Mammary epithelial cell (primary cell): ENCODE measurements around the gene LYPD5.

ENCODE experiments used
- EZH2 ChIP-seq: IDR thresholded peaks from 2 replicates; pipeline ENCODE4 v1.6.1; 2012; ENCODE audit warnings: low read length, inconsistent platforms, borderline replicate concordance
- TF ChIP-seq, protein P1 (sequence below), 2 donors: IDR thresholded peaks in 1 of 2; conservative IDR thresholded peaks in 1 of 2; 2 replicates each; pipeline ENCODE4 v1.5.1; 2011 to 2012; ENCODE audit warnings: inconsistent platforms in 2 of 2, low read length in 2 of 2, mild to moderate bottlenecking in 2 of 2, control low read depth in 1 of 2, low read depth in 1 of 2; ENCODE audit not compliant: insufficient read depth in 1 of 2; ENCODE audit errors: extremely low read depth in 1 of 2

DNA sequence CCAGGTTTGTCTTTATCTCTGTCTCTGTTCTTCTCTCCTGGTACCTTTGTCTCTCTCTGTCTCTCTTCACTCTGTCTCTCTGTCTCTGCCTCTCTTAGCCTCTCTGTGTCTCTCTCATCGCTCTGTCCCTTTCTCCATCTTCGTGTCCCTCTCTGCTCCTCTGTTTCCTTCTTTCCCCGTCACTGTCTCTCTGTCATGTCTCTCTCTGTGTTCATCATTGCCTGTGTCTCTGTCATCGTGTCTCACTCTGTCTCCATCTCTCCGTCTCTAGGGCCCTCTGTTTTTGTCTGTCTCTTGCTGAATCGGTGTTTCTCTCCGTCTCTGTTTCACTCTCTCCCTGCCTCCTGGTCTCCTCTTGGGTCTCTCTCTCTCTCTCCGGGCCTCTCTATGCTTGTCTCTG is 18.6 kb downstream of the LYPD5 start:
- TF ChIP-seq, protein P1, sequence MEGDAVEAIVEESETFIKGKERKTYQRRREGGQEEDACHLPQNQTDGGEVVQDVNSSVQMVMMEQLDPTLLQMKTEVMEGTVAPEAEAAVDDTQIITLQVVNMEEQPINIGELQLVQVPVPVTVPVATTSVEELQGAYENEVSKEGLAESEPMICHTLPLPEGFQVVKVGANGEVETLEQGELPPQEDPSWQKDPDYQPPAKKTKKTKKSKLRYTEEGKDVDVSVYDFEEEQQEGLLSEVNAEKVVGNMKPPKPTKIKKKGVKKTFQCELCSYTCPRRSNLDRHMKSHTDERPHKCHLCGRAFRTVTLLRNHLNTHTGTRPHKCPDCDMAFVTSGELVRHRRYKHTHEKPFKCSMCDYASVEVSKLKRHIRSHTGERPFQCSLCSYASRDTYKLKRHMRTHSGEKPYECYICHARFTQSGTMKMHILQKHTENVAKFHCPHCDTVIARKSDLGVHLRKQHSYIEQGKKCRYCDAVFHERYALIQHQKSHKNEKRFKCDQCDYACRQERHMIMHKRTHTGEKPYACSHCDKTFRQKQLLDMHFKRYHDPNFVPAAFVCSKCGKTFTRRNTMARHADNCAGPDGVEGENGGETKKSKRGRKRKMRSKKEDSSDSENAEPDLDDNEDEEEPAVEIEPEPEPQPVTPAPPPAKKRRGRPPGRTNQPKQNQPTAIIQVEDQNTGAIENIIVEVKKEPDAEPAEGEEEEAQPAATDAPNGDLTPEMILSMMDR (conservative IDR thresholded peaks at IDR 0.05 in 1 of 2, IDR thresholded peaks at IDR 0.05 in 1 of 2; ENCODE audit: extremely low read depth in 1 of 2, insufficient read depth in 1 of 2, low read depth in 1 of 2, low read length in 2 of 2): no peak
- no peak for TF ChIP-seq EZH2
